ENCODE results near the gene TWIST1.
A peak's percentile ranks its signal among the peaks of the same experiment; 100 is the strongest.

Gene TWIST1

DNA sequence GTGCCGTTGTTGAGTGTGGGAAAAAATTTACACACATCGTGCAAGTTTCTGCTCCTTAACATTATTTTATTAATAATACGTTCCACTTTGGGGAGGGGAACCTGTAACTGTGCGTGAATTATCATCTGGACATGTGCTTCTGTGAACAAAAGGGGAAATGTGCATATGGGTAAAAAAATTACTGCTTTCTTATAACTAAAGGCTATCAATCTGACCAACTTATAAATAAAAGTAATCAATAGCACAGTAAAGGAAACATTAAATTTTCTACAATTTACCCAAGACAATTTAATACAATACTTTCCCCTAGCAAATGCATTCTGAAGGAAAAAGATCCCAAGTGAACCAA, 4.5 kb downstream of the TWIST1 start:
- no peak for DNase-seq

DNA sequence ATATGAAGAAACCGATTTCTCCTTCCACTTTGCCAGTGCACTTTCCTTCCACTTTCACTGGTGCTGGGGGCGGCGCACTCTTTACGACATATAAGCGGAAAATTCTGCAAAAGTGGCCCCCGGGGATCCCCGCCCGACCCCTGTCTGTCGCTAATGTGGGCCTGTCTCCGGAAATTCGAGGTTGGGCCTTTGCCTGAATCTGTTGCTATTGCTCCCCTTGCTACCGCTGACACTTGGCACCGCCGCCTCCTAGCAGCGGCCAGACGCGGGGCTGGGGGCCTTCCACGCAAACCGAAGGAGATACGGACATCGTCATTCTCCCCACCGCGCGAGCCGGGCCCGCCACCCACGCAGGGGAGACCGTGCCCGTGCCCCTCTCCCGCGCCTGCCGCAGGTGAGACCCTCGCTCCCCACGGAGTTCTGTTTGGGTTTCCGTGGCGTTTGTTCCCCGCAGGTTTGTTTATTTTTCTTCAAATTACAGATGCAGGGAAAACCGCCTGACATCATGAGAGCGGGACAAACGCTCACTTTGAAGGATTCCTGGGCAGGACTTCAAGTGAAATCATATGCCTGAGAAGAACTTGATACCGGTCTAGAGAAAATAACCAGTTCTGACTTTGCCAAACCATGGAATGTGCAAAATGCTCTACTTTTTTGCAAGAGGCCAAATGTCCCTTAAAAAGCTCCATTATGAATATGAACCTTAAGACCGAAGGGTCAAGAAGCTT, 5.0 kb downstream of the TWIST1 start:
- DNase-seq, result peak; percentile 66

DNA sequence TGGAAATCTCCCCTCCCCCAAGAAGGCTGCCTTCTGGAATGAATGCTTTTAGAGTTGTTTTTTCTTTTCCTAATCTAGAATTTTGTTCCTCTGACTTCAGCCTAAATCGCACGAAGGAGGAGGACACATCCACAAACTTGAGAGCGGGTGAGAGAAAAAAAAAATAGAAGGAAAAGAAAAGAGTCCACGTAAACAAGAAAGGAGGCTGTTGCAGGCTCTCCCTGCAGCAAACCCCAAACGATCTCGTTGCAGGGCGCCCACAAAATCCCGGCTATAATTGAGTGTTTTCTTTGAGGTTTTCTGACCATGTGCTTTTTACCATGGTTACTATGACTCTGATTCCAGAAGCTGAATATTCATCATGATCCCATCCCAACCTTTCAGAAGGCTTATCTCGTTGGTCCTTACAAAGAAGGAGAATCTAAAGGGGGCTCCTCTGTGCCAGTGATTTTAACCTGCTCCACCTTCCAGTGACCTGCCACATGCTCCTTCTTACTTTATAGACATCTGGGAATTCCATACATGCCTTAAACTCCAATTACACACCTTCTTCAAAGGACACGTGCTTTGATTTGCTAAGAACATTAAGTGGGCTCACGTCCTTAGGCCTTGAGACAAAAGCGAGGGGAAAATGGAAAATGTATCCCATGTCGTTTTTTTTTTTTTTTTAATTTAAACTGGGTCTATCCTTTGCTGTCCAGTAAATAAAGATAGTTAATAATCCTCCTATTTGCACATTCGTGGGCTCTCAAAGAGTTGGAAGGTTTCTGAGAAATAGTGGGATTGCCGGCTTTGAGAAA, 5.8 kb downstream of the TWIST1 start:
- DNase-seq, result peak; percentile 58

DNA sequence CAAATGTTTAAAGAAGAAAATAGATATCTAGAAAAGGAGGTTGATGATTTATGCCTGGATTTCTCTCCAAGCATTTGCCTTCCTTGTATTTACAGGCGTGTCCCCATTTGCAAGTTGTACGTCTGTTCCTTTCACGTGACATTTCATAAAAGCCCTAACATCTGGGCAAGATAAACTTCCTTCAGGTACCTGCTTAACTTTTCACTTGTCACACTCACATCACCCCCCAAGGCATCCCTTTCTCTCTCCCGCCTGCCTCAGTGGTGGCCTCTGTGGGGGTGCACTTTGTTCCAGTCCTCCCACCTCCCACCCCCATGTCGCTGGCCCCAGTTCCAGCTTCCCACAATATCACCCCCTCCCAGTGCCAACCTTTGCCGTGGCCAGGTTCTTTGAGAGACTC, 6.7 kb downstream of the TWIST1 start:
- no peak for DNase-seq

DNA sequence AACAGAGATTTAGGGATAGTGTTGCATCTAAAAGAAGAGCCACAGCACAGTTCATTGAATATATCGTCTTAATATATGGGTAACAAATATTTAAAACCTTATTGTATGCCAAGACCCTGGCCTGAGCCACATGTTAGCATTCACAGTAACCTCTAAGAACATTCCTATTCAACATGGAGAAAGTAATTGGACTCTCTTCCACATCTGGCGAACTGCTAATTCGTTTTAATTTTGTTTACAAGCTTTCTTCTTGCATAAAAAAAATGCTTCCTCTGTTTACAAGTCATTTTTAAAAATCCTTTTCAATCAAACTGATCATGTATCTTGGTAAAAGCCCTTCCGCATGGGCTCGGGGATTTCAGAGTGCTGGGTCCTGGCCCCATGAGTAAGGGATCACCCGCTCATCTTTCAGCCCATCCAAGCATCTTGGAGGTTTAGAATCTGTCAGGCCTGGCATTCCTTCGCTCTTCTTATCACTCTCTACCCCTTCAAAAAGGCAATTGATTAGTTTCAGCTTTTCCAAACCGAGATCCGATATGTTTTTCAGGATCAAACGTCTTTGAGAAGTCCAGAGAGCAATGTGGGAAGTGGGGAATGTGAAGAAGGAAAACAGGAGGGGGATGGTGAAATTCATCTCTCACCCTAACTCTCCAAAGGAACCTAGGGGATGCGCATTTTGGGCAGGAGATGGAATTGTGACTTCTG, 7.3 kb downstream of the TWIST1 start:
- no peak for DNase-seq

DNA sequence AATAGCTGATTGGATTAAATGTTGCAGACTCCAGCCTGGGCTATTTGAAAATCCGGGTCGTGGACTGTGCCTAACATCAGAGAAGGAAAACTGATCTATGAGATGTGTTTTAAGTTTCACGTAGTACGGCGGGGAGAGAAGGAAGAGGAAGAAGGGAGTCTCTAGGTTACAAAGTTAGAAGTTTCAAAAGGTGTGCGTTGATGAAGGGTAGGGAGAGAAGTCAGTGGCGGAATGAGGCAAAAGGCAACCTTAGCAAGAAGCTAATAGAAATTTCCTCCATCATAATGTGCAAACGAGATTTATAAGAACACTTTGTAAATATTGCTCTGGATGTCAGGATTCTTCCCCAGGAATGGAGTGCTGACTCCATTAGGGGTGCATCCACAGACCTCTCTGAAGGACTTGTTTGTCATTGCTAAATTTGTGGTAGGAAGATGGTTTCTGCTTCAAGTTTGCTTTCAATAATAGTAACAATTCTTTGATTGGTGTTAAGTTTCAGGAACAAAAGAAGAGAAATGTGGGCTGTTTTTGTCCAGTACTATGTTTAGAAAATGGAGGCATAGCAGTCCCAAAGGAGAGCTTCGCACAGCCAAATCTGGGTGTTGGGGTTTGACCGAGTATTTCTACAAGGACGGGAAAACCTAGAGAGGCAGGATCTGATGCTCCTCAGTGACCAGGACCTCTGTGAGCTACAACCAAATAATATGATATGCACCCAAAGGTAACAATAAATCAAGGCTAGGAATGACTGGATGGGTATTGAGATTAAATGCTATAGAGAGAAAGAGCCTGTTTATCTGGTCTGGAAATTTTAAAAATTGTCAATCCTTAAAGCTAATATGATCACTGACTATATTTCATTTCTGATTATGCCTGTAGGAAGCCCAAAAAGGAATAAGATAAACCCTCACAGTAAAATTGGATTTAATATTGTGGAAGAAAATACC, 8.2 kb downstream of the TWIST1 start:
- no peak for DNase-seq

DNA sequence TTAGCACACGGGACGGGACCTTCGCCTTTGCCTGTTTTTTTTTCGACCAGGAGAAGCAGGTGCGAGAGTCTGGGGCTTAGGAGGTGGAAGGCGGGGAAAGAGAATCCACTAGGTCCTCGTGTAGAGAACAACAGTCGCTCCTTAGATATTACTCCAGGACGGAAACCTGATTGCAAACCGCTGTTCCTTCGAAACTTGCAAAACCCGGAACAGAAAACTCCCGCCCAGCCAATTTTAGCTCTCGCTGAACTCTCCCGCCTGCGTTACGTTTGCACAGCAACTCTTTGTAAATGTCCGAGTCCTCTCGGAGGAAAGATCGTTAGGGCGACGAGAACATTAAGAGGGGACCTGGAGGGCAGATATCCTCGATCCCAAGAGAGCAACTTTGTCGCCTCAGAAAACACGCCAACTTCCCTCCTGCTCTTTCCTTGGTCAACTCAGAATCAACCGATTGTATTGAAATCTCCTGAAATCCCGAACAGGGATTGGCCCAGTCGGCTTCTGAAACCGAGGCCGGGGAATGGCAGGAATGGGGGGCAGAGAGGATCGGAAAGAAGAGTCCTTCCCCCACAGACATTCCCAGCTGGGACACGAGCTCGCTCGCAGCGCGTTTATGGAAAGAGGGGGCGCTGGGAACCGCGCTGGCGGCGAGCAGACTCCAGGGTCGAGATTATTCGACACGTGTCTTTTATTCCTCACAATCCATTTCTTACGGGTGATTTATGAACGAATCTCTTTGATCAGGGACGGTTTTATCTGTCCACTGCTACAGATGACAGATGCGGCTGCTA, 9.9 kb downstream of the TWIST1 start:
- peak; percentile 86 for DNase-seq

DNA sequence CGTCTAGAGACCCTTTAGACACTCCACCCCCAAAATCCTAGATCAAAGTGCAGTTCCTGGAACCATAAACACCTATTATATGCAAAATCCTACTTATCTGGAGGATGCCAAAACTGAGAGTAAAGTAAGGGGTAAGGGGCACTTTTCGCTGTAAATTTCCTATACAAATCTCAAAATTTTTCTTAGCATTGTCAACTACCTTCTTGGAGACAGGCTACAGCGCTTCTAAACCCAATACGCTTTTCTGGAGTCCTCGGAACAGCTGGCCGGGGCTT, 10.4 kb downstream of the TWIST1 start:
- DNase-seq, result no peak

DNA sequence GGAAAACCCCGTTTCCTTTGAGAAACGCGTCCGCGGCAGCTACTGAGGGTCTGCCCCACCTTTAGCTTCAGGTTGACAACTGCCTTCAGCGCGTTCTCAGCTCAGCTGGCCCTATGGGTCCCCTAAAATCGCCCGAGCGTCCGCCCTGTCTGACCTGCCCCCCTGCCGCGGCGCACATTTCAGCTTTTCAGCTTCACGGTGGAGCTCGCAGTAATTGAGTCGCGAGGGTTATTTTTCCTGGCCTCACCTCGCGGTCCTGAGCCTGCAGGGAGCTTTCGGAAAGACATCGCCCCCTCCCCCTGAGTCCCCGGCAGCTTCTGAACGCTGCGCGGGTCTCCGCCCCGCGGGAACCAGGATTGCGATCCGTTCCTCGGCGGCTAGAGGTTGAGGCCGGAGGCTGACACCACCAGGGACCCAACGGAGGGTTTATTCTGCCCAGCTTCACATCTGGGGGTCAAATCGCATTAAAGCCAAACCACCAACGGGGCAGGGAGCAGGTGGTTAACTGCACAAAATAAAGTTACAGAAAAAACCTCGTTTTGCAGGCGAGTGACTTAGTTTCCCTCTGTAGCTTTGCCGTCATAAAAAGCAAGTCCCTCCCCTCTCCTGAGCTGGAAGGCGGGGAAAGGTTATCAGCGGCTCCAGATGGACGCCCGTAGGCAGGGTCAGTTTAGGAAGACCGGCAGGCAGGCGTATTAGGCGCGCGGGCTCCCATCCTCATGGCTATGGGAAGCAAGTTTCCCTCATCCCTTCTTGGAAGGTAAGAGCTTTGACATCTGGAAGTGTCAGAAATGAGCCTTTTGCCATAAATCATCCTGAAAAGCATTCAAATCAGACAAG, 11.0 kb downstream of the TWIST1 start:
- DNase-seq, result no peak

DNA sequence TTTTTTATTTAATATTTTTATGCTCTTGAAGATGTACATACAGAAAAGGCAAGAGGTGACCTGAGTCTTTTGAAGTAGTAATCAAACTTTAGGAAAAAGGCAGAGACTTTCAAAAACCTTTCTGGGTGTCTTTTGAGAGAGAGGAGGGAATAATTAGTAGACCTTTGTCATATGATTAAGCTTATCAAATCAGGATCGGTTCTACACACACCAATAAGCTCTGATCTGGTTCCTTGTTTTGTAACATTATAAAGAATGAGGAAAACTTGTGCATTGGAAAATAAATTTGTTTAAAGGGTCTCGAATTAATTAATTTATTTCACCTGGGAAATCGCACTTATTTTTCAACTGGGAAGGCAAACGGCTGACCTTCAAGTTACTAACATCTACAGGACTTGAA, 11.9 kb downstream of the TWIST1 start:
- DNase-seq, result no peak

DNA sequence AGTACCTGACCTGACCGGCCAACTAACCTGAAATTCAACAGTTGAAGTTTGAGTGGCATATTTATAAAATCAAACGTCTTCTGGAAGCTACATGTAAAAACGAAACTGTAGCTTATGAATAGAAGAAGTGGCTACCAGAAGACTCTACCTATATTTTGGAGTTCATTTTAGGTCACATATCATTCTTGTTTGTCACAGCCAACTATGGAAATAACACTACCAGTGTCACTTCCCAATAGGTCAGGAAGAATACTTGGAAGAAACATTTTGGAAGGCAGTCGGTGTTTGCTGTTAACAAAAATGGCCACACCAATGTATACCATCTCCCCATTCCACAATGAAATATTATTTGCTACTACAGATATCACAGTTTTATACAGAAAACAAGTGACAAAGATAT, 12.6 kb downstream of the TWIST1 start:
- no peak for DNase-seq

DNA sequence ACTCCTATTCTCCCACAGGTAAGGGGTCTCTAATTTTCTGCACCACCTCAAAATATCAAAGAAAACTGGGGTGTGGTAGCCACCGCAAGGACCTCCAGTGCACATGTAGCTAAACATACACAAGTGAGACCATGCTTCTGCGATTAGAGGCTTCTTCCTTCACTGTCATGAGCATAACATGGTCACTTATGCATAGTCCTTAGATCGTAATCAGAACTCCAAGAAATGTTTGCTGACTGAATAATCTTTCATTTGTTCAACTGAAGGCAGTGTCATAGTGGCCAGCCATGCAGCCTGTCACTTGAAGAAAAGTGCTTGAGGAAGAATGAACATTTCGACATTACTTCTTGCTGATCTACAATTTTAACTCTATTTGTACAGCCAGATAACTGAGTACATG, 14.6 kb downstream of the TWIST1 start:
- no peak for DNase-seq

DNA sequence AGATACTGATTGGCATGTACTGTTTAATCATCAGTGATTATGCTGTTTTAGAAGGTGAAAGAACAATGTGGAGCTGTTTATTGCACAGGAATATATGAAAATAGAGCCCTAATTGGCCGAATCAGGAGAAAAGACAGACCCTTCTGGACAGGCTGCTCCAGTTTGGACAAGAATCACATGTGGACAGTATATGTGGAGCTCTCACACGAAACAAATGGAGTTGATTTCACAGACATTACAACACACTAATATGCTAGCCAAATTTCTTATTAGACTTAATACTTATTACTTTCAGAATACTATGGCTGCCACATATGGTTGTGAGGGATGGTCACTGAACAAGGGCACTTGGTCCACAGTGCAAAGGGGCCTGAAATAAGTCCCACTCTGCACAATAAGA, 15.5 kb downstream of the TWIST1 start:
- peak; percentile 51 for DNase-seq

DNA sequence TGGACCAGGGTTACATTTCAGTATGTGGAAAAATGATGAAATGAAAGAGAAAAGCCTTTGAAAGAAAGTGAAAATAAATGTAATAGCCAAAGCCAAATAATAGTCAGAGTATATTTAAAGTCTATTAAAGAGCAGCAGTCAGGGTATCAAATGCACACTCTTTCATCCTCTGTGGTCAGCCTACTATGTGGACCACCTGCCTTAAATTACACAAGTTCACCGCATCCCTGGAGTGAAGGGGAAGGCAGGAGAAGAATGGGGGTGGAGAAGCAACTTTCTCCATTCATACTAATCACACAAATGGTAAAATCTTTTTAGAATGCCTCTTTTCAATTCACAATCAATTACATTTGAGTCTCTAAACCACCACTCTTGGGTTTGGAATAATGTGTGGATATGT, 16.0 kb downstream of the TWIST1 start:
- DNase-seq, result peak; percentile 81

DNA sequence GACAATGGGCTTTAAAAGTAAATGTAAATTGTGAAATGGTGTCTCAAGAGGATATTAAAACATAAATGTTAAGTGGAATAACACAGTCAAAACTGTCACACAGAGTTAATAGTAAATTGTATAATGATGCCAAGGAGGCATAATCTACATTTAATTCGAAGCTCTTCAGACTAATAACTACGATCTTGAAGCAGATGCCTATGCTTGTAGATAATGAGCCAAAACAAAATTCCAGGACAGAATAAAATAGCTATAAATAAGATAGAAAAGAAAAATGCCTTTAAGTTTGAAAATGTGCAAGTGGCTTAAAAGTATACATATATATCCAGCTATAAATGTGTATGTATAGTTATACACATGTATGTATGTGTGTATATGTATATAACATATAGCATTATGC, 17.5 kb downstream of the TWIST1 start:
- no peak for DNase-seq

DNA sequence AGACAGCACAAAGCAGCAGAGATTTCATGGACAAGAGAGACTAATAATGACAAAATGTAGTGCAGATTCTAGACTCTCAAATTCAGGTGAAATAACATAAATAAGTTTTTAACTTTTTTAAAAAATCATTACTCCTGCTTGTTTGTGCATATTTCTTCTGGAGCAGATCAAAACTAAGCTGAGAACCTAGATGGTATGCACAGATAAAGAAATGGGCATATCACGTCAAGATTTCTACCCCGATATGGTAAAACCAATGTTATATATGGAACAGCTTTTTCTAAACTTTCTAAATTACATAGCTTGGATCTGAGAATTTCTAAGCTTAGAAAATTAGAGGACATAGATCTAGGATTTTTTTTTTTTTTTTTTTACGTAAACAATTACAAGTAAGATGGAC, 18.2 kb downstream of the TWIST1 start:
- no peak for DNase-seq

DNA sequence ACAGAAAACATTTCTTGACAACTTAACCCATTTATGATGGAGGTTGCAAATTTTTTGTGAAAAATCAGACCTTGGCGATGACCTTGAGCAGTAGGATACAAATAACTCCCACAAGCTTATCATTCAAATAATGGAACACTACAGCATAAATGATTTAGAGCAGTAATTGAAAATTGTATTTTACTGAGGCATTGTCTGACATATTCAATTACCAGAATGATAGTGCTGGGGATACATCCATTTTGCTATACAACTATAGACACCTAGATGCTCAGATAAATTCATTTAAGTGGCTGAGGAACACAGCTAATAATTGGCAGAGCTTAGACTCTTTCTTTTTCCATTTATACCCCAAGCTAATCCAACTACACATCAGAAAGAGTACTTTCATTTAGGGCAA, 18.9 kb downstream of the TWIST1 start:
- no peak for DNase-seq

DNA sequence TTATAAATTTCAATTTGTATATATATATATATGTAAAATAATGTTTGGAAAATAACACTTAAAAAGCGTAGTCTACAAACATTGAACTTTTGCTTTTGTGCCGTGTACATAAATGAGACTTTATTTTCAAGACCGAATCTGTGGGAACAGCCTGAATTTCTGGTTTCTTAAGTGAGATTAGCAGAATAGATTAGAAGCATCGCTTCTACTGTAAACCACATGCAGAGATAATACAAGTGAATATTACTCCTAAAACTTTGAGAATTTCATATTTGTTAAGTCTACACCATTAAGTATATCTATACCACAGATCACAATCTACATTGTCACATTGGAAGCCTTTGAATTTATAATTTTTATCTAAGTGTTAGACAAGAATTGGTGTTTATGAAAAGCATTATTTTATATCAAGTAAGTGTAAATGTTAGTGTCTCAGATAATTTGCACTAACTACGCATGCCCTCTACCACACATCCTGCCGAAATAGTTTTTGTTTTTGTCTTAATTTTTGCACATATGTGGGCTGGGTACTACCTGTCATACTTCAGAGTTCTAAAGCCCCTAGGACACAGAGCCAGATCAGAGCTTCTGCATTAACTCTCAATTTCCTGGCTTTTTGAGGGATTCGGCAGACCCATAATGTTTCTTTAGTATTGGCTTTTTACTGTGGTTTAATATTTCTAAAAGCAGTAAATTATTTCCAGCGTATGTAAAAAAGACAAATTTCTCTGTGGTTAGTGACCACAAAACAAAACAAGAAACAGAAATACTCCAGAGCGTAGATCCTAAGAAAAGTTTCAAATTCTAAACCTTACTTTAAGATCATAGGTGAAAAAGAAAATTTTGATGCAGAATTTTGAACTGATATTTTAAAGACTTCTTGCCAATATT, 20.0 kb downstream of the TWIST1 start:
- no peak for DNase-seq

DNA sequence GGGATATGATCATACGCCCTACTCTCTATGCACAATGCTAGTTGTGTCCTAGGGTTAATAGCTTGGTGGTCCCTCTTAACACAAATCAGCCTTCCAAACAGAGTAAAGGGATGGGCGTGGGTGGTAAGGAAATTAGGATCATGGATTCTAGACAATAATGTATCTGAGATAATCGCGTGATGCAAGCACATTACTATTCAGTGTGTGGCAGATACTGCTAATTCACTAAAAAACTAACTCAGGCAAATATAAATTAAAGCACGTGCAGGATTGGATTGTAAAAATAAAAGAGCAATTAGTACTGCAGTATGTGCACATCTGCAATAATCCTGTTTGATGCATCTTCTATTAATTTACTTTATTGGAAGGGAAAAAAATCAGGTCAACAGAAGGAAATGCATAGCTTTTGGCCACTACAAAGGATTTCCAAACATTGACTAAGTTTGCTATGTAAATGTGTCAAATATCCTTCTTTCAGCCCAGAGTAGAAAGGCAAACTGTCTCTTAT, 22.0 kb downstream of the TWIST1 start:
- DNase-seq, result no peak

All from fibroblast of upper back skin (primary cell).